ENCODE results near the gene A3GALT2.
"Not testable (repeated sequence)": the region's sequence is repeated elsewhere in the genome, so short reads cannot be mapped to it uniquely, and the experiment has no call there.

A3GALT2 gene

DNA sequence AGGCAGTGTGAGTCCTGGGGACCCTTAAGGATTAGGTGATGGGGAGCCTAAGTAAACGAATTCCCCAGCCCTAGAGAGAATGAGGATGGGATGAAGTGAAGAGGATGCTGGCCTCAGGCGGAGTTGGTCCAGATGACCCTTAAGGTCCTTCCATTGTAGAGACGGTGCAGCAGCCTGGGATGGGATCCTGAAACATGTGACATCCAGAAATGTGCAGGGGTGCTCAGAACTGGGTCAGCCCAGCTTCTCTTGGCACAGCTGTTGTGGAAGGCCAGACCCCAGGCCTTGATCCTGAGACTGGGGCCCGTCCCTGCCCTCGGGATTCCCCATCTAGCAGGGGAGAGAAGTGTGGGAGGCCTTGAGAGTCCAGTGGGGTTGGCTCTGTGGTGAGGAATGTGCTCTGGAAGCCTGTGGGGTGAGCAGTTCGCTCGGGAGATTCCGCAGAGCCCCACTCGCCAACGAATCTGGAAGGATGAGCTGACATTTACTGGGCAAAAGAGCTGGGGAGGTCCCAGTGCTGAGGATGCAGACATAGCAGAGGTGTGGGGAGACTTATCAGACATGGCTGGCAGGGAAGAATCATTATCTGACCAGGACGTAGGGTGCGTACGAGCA lies 28.1 kb downstream of the A3GALT2 start:
- DNase-seq (ENCODE audit: low read depth), result no peak

GRCh38 chr1:33290615-33291014 lies 30.3 kb downstream of the A3GALT2 start:
- not testable (repeated sequence) for DNase-seq (ENCODE audit: low read depth)

DNA sequence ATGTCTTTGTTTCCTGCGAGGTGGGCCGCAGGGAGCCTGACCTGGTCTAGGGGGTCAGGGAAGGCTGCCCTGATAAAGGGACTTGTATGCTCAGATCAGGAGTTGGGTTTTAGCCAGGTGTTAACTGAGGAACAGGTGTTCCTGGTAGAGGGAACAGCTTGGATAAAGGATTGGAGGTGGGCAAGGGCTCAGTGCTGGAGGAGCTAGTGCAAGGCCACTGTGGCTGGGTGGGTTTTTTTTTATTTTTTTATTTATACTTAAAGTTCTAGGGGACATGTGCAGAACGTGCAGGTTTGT lies 31.1 kb downstream of the A3GALT2 start:
- DNase-seq (ENCODE audit: low read depth), result no peak

DNA sequence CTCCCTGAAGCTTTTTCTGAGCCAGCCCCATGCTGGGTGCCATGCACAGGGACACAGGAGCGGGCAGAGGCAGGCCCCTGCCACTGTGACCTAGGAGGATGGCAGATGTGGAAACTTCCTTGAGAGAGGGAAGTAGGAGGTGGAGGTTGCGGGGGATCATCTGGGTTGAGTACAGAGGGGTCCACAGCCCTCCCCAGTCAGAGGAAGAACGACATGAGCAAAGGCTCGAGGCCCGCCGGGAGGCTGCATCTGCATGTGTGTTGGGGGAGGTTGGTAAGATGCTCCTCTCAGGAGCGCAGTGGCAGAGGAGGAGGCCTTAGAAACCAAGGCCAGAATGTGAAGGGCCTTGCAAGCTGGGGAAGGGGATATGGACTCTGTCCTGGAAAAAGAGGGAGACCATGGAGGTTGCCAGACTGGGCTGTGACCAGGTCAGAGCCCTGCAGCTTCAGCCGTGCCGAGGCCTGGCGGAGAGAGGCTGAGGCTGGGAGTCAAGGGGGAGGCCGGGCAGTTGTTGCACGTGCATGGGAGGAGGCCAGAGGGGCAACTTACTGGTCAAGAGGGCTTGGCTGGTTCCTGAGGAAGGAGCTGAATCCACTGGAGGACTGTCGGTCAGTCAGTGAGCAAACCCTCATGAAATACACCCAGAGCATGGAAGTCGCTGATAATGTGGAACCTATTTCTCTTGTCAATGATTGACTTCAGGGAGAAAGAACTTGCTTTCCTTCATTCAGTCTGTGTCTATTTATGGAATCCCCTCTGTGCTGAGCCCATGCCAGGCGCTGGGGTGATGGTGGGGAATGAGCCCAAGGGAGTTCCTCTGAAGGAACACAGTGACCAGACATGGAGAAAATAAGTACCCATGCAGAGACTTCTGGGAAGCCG lies 31.7 kb downstream of the A3GALT2 start:
- DNase-seq (ENCODE audit: low read depth), result no peak

- DNase-seq (ENCODE audit: low read depth), result no peak
Measured at GRCh38 chr1:33287317-33287716, 33.6 kb downstream of the A3GALT2 start.

GRCh38 chr1:33286451-33287185 lies 34.3 kb downstream of the A3GALT2 start:
- no peak for DNase-seq (ENCODE audit: low read depth)

DNA sequence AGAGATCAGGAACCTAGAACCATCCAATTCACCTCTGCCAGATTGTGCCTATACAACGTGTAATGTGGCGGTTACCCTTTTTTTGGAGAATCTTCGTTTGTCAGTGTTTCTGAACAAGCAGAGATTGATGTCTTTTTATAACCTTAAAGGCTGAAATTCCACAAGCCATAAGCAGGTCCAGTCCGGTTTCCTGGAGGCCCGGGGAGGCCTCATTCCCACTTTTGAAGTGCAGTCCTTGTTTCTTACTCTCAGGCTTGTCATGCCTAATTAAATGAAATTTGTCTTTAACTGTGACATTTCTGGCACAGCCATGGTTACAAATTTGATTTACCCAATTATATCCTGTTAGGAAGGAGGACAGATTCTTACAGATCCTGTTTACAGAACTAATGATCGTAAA lies 36.8 kb downstream of the A3GALT2 start:
- no peak for DNase-seq (ENCODE audit: low read depth)

GRCh38 chr1:33282791-33283190 lies 38.1 kb downstream of the A3GALT2 start:
- DNase-seq (ENCODE audit: low read depth), result no peak

GRCh38 chr1:33281554-33282303 lies 39.2 kb downstream of the A3GALT2 start:
- DNase-seq (ENCODE audit: low read depth), result no peak

DNA sequence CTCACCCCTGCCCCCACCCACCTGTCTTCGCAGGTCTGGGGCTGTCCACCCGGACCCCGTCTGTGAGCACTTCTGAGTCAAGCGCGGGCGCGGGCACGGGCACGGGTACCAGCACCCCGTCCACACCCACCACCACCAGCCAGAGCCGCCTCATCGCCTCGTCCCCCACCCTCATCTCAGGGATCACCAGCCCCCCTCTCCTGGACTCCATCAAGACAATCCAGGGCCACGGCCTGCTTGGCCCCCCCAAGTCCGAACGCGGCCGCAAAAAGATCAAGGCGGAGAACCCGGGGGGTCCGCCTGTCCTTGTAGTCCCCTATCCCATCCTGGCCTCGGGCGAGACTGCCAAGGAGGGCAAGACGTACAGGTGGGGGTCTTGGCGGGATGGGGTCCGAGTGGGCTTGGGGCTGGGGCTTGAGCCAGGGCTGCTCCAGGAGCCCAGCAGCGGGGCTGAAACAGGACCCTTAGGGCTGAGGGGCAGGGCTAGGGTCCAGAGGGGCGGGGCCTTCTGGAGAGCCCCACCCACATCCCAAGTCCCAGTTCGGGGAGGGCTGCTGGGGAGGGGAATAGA lies 40.7 kb downstream of the A3GALT2 start:
- DNase-seq (ENCODE audit: low read depth), result no peak

- no peak for DNase-seq (ENCODE audit: low read depth)
Measured at GRCh38 chr1:33277488-33278084, 43.3 kb downstream of the A3GALT2 start.

GRCh38 chr1:33276573-33277298 lies 44.2 kb downstream of the A3GALT2 start:
- DNase-seq (ENCODE audit: low read depth), result no peak

DNA sequence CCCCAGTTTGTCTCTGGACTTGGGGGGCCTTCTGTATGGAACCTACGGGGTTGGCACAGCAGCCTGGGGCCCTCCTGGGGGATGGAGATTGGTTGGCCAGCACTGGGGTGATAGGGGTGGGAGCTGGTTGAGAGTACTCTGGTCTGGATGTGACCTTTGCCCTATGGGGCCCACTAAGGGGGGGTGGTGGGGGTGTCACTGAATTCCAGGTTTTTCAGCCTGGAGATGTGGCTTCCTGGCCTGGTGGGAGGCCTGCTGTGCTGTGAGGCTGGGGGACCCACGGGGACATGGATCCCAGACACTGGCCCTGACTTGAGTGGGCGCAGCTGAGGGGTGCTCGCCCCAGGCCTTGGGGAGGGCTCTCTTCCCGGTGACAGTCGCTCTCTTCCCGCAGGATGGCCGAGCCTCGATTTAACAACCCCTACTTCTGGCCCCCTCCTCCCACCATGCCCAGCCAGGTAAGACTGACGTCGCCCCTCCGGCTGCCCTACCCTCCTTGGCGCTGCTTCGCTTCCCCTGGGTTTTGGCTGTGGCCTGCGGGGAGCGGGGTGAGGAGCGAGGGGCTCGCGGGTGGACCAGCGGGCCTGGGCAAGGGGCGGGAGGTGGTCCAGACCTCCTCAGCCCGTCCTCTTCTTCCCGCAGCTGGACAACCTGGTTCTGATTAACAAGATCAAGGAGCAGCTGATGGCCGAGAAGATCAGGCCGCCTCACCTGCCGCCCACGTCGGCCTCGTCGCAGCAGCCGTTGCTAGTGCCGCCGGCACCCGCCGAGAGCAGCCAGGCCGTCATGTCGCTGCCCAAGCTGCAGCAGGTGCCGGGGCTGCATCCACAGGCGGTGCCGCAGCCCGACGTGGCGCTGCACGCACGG lies 45.0 kb downstream of the A3GALT2 start:
- no peak for DNase-seq (ENCODE audit: low read depth)

- DNase-seq (ENCODE audit: low read depth), result no peak
Measured at GRCh38 chr1:33275195-33275594, 45.7 kb downstream of the A3GALT2 start.

DNA sequence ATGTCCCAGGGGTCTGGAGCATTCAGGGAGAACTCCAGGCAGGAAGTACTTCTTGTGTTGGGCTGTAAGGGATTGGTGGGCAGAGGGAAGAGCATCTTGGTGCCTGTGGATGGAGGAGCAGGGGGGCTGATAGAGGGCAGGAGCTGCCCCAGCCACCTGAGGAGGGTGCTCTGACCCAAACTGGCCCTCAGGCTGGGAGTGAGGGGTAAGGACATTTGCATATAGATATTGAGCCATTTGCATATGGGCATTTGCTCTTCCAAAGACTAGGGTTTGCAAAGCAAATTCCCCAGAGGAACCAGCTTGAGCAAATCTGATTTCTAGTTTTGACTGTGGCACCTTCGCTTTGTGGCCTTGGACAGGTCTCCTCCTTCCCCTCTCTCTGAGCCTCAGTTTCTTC lies 46.5 kb downstream of the A3GALT2 start:
- DNase-seq (ENCODE audit: low read depth), result no peak

GRCh38 chr1:33273961-33274371 lies 46.9 kb downstream of the A3GALT2 start:
- DNase-seq (ENCODE audit: low read depth), result no peak

- no peak for DNase-seq (ENCODE audit: low read depth)
Measured at GRCh38 chr1:33273406-33273805, 47.5 kb downstream of the A3GALT2 start.

DNA sequence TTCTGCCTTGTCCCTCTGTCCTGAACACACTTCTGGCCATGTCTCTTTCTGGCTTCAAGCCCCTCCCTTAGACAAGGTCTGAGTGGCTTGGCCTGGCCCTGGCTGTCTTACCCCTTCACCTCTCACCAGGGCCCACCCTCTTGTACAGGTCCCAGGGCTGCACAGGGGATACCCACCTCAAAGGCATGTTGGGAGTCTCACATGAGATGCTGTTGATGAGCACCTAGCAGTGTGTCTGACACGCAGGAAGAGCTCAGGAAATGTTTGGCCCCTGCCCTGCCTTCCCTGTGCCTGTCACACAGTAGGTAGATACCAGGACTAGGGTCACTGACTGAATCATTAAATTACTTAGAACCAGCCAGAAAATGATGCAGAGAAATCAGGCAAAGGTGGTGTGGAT lies 48.0 kb downstream of the A3GALT2 start:
- DNase-seq (ENCODE audit: low read depth), result no peak

GRCh38 chr1:33272509-33272908 lies 48.4 kb downstream of the A3GALT2 start:
- no peak for DNase-seq (ENCODE audit: low read depth)

All from stimulated activated CD8-positive, alpha-beta memory T cell treated with anti-CD3 and anti-CD28 coated beads, Interleukin-12 subunit alpha, Interleukin-12 subunit beta, amount 100 ng/mL, for 1 hour (primary cell).